Measurements from ENCODE around the gene SBNO2. TPM values are rescaled to one million over a fixed set of nuclear protein-coding genes. Genes with fewer than 3 reads are reported as not detected.
"Not testable (repeated sequence)": the region's sequence is repeated elsewhere in the genome, so short reads cannot be mapped to it uniquely, and the experiment has no call there.

SBNO2 gene
- total RNA-seq, 4 donors from 2014 or later, result 14.9 to 67.2 (median 20.9) TPM

GRCh38 chr19:1206150-1206863 lies 32.2 kb upstream of the SBNO2 start:
- Histone ChIP-seq H3K4me1 (peaks cover 0 to 74% (median 19%) of the 10 kb centered on the region in 3 donors), H3K4me3 (peak overlapping the region; percentile 78 to 81), H3K27ac (peak overlapping the region; percentile 62 to 87 (median 84)), H3K36me3 (peaks cover 0 to 13% of the 10 kb centered on the region in 2 donors), H3K27me3 (no peaks in the 10 kb centered on the region), H3K9me3 (no peaks in the 10 kb centered on the region)
- WGBS, 2 donors (ENCODE audit: low coverage in 1 of 2), result 0% methylated on average over 5 of the region's 78 CpGs; no CpG with 5 or more reads in 1 of the 2 donors
- TF ChIP-seq POLR2AphosphoS5 (IDR thresholded peaks at IDR 0.05), result no peak
- no peak for TF ChIP-seq POLR2A (IDR thresholded peaks at IDR 0.05)
- TF ChIP-seq EP300 (IDR thresholded peaks at IDR 0.05), result no peak
- TF ChIP-seq CTCF (IDR thresholded peaks at IDR 0.05), result no peak
- ATAC-seq, result no peak

- WGBS, 2 donors (ENCODE audit: low coverage in 1 of 2), result 3 to 81% methylated on average over 3 to 5 of the region's 114 CpGs
- Histone ChIP-seq H3K4me3 (peak within 1 kb of the TSS; percentile 78 to 81), H3K27ac (peak within 1 kb of the TSS; percentile 62 to 87 (median 84)), H3K27me3 (no peaks in the 10 kb centered on the region), H3K4me1 (peaks cover 0 to 65% (median 19%) of the 10 kb centered on the region in 3 donors), H3K36me3 (peaks cover 0 to 6% of the 10 kb centered on the region in 2 donors), H3K9me3 (no peaks in the 10 kb centered on the region)
- TF ChIP-seq POLR2AphosphoS5 (IDR thresholded peaks at IDR 0.05), result peak; percentile 80
- TF ChIP-seq POLR2A (IDR thresholded peaks at IDR 0.05), result peak; percentile 47 to 71
- no peak for TF ChIP-seq CTCF (IDR thresholded peaks at IDR 0.05)
- no peak for TF ChIP-seq EP300 (IDR thresholded peaks at IDR 0.05)
- ATAC-seq, result peak; percentile 97
These were observed 31.3 kb upstream of the SBNO2 start, which contains the start of gene STK11 for GRCh38 chr19:1205114-1206099. Gene STK11, plus strand, starts transcription at chr19:1205778. Its CDS starts 1,136 bp downstream, at chr19:1206914.

GRCh38 chr19:1200614-1201013 lies 26.5 kb upstream of the SBNO2 start:
- H3K9me3 ChIP-seq, H3K36me3 ChIP-seq, ATAC-seq, H3K27ac ChIP-seq, H3K4me3 ChIP-seq, H3K27me3 ChIP-seq: not testable (repeated sequence)
- peaks cover 0 to 24% (median 0%) of the 10 kb centered on the region in 3 donors for H3K4me1 ChIP-seq
- 77 to 92% methylated on average over 3 to 4 of the region's 4 CpGs for WGBS, 2 donors (ENCODE audit: low coverage in 1 of 2)

GRCh38 chr19:1199531-1199930 lies 25.5 kb upstream of the SBNO2 start:
- WGBS, 2 donors (ENCODE audit: low coverage in 1 of 2), result 80% methylated on average over 1 of the region's 10 CpGs; no CpG with 5 or more reads in 1 of the 2 donors
- Histone ChIP-seq H3K9me3 (no peaks in the 10 kb centered on the region), H3K36me3 (no peaks in the 10 kb centered on the region), H3K4me3 (no peak overlapping the region), H3K4me1 (peaks cover 0 to 17% (median 0%) of the 10 kb centered on the region in 3 donors), H3K27ac (no peak overlapping the region), H3K27me3 (no peaks in the 10 kb centered on the region)
- no peak for TF ChIP-seq CTCF (IDR thresholded peaks at IDR 0.05)
- ATAC-seq, result no peak

GRCh38 chr19:1189419-1189818 lies 15.4 kb upstream of the SBNO2 start:
- Histone ChIP-seq H3K4me1 (peaks cover 0 to 5% (median 0%) of the 10 kb centered on the region in 3 donors), H3K4me3 (no peak overlapping the region), H3K27ac (no peak overlapping the region), H3K27me3 (no peaks in the 10 kb centered on the region), H3K9me3 (no peaks in the 10 kb centered on the region), H3K36me3 (no peaks in the 10 kb centered on the region)
- TF ChIP-seq POLR2AphosphoS5 (IDR thresholded peaks at IDR 0.05) (no peak), EP300 (IDR thresholded peaks at IDR 0.05) (no peak), POLR2A (IDR thresholded peaks at IDR 0.05) (no peak), CTCF (IDR thresholded peaks at IDR 0.05) (no peak)
- ATAC-seq, result no peak
- WGBS, 2 donors (ENCODE audit: low coverage in 1 of 2), result 50% methylated on average over 1 of the region's 9 CpGs; no CpG with 5 or more reads in 1 of the 2 donors

All from gastroesophageal sphincter (tissue), 4 donors.